IPS DF 4.7 (cell line): ENCODE data around the gene EVX2.

Source experiments
- DNase-seq: peaks from one replicate; pipeline ENCODE4 v3.0.0-alpha.2; 2013; ENCODE audit warnings: low spot score; ENCODE audit errors: extremely low read depth

The EVX2 gene

GRCh38 chr2:176096243-176096985, 12.7 kb upstream of the EVX2 start:
- no peak for DNase-seq

GRCh38 chr2:176095421-176095820, 11.7 kb upstream of the EVX2 start:
- DNase-seq, result no peak

- no peak for DNase-seq
These were observed 10.6 kb upstream of the EVX2 start for GRCh38 chr2:176094349-176094748.

DNA sequence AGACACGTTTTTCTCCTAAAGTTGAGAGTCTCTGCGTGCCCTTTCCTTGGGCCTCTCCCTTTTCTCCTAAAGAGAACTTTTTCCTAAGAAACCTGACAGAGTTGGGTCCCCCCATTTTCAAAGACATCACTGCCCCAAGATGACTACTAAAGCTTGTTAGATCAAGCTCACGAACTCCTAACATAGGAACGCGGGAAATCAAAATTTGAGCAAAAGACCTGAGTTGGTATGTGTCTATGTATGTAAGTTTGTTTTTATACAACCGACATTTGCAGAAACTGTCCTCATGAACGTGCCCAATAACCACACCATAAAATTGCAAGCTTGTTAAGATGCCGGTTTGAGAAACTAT, 10.1 kb upstream of the EVX2 start:
- DNase-seq, result no peak

- no peak for DNase-seq
These were observed 9.6 kb upstream of the EVX2 start for GRCh38 chr2:176093145-176093897.

DNA sequence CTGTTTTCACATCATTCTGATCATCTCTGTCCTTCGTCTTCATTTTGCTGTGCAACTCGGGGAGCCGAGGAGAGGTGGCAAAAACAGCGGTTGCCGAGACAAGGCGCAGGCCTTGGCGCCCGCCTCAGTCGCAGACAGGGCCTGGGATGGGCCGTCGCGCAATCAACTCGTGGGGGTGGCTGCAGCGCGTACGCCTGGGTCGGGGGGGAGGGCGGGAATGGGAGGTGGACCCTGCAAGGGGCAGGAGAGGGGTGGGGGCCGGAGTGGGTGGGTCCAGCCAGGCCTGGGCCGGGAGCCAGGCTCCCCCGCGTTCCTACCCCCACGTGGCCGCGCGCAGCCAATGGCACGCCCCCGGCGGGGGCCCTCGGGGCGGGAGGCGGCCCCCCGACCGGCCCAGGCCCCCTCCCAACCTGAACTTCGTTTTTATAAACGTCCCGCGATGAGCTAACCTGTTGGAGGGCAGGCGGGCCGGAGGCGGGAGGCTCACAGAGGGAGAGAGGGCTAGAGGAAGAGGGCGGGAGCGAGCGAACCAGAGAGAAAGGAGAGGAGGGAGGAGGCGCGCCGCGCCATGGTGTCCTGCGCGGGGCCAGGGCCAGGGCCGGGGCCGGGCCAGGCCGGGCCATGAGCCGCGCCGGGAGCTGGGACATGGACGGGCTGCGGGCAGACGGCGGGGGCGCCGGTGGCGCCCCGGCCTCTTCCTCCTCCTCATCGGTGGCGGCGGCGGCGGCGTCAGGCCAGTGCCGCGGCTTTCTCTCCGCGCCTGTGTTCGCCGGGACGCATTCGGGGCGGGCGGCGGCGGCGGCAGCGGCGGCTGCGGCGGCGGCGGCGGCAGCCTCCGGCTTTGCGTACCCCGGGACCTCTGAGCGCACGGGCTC, 8.7 kb upstream of the EVX2 start, which contains the start of gene HOXD13:
Gene HOXD13, plus strand, starts transcription at position 452 of the 875 bp plus-strand sequence. Its CDS starts 170 bp downstream, at position 622.
- DNase-seq, result no peak

- no peak for DNase-seq
These were observed 7.8 kb upstream of the EVX2 start for GRCh38 chr2:176091329-176092258.

- DNase-seq, result no peak
These were observed 7.1 kb upstream of the EVX2 start for GRCh38 chr2:176090862-176091261.

DNA sequence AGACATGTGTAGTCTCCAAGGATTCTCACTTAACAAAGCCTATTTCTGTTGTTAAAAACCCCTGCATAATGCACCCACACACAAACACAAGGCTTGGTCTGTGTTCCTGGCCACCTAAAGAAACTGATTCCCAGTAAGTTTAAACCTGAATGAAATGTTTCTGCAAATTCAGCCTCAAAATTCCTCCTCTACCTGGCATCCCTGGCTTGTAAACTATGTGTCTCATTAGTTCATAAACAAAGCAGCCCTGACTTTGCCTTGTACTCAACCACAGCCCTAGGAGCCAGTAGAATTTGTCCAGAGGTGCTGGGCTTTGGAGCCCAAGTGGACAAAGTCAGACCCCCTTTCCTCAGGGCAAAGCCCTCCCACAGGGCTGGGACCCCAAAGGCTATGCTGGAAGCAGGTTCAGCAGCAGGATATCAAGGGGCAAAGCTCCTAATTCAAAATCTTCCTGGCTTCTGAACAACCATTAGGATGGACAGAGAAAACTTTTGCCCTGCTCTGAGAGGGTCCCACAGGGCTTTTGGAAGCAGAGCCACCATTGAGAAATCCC, 6.2 kb upstream of the EVX2 start:
- no peak for DNase-seq

- DNase-seq, result no peak
These were observed 5.4 kb upstream of the EVX2 start for GRCh38 chr2:176088937-176089842.

DNA sequence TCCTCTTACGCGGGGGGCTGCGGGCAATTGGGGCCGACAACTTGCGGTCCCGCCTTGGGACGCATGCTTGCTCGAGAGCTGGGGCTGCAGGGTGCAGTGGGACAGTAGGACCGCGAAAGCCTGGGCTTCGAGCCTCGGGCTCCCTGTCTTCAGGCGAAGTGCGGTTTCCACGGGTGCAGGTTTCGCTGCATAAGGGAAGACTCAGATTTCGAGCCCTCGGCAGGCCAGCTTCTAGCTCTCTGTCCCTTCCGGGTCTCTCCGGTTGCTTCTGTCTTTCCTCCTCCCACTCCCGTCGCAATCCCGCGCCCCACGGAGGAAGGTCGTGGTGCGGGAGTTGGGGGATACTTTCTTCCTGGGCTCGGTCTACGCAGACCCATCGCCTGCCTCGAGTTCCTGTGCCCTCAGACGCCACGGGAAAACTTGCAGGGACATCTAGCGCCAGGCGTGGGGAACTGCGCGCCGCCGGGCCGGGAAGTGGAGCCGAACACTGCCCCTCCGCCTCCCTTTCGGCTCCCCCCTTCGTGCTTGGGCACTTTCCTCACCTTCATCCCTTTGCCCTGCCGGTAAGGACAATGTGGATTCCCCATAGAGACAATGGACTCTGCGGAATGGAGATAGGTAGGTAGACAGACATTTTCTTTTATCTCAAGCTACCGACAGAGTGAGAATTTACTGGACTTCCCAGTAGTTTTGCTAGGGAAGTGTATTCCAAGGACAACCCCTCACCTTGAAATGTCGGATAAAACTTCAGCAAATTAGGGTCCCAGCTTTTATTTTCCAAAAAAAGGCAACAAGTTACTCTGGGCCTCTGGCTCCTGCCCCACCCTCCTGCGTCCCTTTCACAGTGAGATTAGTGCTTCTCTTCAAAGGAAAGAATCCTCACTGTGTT, 4.5 kb upstream of the EVX2 start:
- DNase-seq, result no peak

DNA sequence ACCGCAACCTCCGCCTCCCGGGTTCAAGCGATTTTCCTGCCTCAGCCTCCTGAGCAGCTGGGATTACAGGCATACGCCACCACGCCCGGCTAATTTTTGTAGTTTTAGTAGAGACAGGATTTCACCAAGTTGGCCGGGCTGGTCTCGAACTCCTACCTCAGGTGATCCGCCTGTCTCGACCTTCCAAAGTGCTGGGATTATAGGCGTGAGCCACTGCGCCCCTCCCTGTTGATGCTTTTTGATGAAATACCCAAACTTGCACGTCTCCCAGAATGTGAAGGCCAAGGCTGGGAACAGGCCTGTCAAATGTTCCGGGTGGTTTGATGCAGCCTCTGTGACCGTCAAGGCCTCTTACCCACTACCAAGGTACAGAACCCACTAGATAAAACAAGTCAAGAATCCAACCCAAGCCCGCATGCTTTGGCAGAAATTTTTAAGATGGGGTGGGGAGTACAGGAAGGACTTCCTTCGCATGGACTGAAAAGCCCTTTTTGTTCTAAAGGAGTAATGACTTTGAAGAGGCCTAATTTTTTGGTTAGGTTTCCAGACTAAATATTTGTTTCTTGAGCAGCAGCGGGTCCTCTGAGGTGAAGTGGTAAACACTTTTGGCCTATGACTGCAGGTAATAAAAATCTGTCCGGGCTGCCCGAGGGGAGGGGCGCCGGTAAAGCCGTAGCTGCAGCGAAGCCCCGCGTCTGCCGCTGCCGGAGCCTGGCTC, 3.7 kb upstream of the EVX2 start:
- DNase-seq, result no peak

DNA sequence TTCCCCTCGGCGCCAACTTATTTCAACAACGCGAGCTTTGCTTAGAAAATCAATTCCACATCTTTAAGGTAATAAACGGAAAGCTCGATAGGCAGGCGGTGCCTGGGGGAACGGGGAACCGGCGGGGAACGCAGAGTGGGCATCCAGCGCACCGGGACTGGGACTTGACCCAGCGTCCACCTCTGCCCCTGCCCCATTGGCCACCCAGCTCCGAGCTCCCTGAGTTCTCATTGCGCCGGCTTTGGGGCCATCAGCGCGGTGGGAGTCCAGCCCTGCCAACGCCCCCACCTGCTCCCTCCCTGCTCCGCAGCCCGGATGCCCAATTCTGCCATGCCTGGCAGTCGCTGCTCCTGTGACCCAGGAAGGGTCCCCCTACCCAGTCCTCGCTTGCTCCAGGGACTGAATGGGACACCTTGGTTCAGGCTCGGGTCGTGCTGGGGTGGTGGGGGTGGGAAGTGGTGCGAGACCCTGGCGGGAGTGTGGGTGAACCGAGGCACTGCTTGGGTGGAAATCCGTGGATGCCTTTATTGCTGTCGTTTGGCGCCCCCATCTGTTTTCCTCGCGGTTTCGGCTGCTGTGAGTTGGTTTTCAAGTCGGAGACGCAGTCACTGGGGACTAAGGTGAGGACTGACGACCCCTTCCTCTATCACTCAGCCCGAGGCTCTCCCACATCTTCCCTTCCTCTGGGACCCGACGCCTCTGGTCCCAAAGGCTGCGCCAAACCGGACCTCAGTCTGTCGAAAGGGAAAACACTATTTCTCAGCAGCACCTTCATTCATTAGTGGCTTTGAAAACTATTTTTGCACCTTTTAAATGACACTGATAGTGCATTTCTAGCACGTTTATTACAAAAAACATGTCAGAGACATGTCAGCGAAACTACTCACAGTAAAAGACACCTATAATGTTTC, 2.4 kb upstream of the EVX2 start:
- DNase-seq, result no peak

DNA sequence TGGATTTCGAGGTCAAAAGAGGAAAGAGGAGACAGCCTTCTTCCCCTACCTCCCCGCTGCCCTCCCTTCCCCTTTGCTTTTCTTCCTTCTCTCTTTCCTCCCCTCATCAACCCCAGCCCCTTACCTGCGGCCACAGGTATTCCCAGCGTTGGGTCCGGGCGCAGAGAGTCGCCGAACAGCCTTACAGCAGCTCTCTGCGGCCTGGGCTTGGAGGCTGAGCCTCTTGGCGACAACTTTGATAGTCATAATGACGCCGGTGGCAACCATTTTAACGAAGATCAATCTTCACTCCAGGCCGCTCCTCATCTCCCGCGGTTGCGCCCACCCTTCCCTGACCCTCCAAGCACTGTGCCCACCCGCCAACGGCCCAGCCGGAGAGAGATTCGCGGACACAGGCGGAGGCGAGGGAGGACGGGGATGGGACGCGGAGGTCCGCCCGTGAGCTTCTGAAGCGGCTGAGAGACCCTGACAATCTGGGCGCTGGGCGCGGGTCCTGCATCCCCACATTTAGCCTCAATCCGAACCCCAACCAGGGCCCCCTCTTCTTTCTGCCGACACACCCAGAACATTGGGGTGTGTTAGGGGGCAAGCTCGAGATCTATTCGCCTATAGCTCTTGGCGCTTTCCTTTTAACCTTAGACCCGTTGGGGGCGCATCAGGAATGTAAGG, 1.5 kb upstream of the EVX2 start:
- no peak for DNase-seq

DNA sequence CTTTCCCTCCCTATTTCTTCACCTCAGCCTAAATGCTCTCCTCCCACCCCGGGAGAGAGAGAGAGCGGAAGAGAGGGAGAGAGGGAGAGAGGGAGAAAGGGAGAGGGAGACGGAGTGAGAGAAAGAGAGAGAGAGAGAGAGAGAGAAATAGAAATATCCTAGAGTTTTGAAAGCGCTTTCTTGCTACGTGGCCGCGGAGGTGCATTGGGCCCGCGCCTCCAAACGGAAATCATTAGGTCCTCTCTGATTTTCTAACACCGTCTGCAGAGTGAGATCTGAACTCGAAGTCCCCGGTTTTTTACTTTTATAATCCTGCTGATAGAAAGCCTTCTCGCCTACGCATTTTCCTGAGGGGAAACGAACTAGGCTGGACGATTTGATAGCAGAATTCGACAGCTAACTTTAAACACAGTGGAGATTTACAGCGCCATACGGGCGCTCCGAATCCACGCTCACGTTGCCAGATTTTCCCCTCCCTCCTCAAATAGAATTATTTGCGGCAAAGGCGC, 903 bp upstream of the EVX2 start:
- DNase-seq, result no peak
